ENCODE results near the gene PTPRF.

- TF ChIP-seq, protein P1, sequence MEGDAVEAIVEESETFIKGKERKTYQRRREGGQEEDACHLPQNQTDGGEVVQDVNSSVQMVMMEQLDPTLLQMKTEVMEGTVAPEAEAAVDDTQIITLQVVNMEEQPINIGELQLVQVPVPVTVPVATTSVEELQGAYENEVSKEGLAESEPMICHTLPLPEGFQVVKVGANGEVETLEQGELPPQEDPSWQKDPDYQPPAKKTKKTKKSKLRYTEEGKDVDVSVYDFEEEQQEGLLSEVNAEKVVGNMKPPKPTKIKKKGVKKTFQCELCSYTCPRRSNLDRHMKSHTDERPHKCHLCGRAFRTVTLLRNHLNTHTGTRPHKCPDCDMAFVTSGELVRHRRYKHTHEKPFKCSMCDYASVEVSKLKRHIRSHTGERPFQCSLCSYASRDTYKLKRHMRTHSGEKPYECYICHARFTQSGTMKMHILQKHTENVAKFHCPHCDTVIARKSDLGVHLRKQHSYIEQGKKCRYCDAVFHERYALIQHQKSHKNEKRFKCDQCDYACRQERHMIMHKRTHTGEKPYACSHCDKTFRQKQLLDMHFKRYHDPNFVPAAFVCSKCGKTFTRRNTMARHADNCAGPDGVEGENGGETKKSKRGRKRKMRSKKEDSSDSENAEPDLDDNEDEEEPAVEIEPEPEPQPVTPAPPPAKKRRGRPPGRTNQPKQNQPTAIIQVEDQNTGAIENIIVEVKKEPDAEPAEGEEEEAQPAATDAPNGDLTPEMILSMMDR (IDR thresholded peaks at IDR 0.05; ENCODE audit: low read depth, low read length) = no peak
- TF ChIP-seq POLR2A (IDR thresholded peaks at IDR 0.05; ENCODE audit: extremely low read depth, insufficient read length) = no peak
- no peak for TF ChIP-seq MAX (IDR thresholded peaks at IDR 0.05; ENCODE audit: low read depth, low read length)
Observed at GRCh38 chr1:43597721-43598120, 67.0 kb downstream of the PTPRF start.
